Measurements from ENCODE around the gene GGA3.
A peak's percentile ranks its signal among the peaks of the same experiment; 100 is the strongest.
"Not testable (repeated sequence)": the region's sequence is repeated elsewhere in the genome, so short reads cannot be mapped to it uniquely, and the experiment has no call there.

GGA3 gene, protein sequence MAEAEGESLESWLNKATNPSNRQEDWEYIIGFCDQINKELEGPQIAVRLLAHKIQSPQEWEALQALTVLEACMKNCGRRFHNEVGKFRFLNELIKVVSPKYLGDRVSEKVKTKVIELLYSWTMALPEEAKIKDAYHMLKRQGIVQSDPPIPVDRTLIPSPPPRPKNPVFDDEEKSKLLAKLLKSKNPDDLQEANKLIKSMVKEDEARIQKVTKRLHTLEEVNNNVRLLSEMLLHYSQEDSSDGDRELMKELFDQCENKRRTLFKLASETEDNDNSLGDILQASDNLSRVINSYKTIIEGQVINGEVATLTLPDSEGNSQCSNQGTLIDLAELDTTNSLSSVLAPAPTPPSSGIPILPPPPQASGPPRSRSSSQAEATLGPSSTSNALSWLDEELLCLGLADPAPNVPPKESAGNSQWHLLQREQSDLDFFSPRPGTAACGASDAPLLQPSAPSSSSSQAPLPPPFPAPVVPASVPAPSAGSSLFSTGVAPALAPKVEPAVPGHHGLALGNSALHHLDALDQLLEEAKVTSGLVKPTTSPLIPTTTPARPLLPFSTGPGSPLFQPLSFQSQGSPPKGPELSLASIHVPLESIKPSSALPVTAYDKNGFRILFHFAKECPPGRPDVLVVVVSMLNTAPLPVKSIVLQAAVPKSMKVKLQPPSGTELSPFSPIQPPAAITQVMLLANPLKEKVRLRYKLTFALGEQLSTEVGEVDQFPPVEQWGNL

DNA sequence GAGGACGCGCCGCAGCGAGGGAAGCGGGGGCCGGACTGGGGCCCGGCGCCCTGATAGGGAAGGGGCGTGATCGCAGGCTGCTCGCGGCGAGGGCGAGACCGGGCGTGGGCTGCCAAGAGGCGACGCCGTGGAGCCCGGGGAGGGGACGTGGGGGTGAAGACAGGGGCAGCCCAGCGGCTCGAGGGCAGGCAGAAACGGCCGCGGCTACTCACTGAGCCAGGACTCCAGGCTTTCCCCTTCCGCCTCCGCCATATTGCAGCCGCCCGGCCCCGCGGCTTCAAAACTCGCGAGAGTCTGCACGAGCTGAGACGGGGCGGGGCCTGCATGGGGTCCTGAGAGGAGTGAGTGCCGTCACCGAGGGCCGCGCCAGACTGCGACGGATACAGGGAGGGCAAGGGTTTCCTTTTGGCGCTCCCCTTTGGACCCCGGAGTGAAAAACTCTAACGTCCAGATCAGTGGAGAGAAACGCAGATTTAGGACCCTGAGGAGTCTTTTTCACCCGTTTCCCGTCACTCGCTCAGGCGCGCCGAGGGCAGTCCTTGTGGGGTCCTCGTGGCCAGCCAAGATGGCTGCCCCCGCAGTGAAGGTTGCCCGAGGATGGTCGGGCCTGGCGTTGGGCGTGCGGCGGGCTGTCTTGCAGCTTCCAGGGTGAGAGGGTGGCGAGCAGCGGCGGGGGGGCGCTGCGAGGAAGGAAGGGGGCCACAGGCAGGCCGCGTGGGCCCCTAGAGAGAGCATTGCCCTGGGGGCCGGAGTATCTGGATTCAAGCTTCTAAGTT lies at the start of gene GGA3, which contains the start of gene MRPS7:
GGA3 (minus strand) TSS at position 271 of the 776 bp plus-strand sequence; CDS start at position 252, 19 bp downstream.
MRPS7 (plus strand) TSS at position 544 of the 776 bp plus-strand sequence; CDS start at position 566, 22 bp downstream.
- DNase-seq = peak; percentile 92 to 96

DNA sequence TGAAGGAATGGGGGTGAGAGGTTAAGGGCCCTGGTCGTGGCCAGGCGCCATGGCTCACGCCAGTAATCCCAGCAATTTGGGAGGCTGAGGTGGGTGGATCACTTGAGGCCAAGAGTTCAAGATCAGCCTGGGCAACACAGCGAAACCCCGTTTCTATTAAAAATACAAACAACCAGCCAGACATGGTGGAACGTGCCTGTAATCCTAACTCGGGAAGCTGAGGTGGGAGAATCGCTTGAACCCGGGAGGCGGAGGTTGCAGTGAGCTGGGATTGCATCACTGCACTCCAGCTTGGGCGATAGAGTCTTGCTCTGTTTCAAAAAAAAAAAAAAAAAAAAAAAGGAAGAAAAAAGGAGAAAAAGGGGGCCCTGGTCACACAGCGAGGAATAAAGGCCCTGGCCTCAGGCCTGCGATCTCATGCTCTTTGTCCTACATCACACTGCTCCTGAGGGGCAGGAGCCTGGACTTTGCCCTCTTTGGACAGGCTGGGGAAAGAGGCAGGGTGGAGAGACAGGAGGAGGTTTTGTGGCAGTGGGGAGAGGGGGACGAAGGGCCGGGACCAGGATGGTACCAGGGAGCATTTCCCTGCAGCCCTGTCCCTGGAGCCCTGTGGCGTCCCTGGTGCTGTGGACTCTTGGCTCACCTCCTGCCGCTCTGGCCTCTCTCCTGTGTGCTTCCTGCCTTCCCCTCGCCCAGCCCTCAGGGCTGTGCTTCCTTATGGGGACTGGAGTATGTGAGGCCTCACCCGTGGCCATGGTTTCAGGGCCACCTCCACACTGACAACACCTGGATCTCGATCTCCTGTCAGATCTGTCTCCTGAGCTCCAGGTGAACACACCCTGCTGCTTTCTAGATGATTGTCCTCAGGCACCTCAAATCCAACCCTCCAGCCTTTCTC lies 47.6 kb upstream of the GGA3 start:
- DNase-seq = no peak

DNA sequence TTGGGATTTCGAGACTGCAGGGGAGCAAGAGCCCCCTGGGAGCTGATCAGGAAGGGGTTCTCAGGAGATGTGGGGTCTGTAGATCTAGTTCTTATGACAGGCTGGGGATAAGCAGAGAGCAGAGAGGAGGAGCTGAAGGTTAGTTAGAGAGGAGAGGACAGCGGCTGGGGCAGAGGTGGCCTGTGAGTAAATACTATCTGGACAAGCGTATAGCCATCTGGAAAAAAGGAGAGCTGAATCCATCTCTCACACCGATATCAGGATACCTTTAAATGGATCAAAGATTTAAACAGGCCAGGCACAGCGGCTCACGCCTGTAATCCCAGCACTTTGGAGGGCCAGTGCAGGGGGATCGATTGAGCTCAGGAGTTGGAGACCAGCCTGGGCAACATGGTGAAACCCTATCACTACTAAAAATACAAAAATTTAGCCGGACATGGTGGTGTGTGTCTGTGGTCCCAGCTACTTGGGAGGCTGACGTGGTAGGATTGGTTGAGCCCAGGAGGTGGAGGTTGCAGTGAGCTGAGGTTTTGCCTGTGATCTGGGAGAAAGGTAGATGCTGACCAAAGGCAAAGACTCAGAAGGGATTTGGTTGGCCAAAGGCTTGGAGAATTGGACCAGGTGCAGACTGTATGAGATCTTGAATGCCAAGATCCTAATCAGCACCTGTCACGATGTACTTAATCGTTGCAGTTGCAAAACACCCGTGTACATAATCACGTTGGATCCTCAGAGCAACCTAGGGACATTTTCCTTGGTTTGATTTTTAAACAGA lies 46.7 kb upstream of the GGA3 start:
- DNase-seq = no peak

DNA sequence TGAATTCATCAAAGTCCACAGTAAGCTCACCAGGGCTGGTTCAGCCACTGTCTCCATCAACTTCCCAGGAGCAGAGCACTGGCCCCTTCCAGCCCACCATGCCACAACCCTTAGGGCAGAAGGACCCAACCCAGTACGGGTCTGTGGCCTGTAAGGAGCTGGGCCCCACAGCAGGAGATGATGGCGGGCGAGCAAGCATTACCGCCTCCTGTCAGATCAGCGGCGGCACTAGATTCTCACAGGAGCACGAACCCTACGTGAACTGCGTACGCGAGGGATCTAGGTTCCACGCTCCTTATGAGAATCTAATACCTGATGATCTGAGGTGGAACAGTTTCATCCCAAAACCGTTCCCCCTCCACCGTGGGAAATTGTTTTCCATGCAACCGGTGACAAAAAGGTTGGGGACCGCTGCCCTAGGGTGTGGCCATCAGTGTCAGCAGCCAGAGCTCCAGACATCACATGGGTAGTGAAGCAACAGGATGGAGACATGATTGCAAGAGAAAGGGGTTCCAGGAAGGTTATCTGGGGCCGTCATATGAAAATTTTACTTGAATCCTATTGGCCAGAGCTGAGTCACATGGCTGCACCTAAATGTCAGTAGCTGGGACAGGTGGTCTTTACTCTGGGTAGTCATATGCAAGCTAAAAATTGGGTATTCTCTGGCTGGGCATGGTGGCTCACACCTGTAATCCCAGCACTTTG lies 40.2 kb upstream of the GGA3 start:
- DNase-seq = no peak

DNA sequence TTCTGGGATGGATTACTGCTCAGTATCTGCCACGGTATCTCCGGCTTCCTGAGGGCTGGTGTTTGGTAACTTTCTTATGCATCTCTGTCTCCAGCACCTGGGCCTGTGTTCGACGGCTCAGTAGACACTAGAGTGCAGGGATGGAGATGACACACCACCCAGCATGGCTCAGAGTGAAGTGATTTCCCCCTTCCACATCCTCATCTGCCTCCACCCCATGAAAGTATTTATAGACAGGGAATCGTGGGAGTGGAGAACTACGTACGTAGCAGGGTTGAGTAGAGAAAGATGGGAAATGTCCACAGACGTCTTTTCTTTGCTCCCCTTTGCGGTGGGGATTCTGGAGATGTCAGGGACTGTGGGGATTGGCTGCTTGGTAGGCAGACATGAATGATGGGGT lies 39.6 kb upstream of the GGA3 start:
- DNase-seq = no peak

DNA sequence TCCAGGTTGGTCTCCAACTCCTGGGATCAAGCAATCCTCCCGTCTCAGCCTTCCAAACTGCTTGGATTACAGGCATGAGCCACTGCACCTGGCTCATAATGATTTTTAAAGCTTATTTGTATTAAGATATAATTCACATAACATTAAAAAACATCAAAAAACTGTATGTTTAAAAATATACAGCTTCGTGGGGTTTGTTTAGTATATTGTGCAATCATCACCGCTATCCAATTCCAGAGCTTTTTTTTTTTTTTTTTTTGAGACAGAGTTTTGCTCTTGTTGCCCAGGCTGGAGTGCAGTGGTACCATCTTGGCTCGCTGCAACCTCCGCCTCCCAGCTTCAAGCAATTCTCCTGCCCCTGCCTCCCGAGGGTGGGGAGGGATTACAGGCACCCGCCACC lies 38.9 kb upstream of the GGA3 start:
- DNase-seq = no peak

DNA sequence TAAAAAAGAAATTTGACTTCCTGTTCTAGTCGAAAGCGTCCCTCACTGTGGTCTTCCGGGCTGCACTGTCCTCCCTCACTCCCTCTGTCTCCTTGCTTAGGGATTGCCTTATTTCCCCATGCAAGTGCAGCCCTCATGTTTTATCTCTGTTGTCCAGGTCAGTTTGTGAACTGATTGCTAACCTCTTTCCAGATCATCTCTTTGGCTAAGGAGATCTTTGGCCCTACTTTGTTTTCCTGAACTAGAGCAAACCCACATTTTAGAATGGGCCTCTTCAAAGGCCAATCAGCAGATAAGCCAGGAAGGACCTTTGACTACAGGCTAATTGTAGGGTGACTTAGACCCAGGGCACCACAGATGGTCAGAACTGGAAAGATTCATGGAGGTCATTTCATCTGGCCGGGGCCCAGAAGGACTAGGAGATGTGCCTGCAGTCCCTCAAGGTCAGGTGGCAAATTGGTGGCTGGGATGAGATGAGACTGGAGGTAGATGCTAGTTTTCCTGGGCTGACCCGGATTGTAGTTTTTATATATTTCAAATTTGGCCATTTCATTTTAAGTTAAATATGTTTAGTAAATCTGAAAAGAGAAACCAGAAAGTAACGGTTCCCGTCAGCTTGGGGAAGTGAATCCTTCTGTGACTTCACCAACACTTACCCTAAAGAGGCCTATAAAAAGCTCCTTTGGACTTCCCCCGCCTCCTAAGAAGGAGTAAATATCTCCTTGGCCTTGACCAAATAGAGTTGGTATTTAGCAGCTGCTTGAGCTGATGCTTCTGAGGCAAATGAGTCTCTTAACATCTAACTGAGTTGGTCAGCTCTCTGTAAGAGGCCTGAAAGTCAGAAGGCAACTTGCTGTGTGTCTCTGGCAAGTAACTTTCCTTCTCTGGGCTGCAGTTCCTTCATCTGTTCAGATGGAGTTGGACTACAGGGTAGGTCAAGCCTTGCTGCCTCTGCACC lies 34.1 kb upstream of the GGA3 start:
- DNase-seq = no peak

DNA sequence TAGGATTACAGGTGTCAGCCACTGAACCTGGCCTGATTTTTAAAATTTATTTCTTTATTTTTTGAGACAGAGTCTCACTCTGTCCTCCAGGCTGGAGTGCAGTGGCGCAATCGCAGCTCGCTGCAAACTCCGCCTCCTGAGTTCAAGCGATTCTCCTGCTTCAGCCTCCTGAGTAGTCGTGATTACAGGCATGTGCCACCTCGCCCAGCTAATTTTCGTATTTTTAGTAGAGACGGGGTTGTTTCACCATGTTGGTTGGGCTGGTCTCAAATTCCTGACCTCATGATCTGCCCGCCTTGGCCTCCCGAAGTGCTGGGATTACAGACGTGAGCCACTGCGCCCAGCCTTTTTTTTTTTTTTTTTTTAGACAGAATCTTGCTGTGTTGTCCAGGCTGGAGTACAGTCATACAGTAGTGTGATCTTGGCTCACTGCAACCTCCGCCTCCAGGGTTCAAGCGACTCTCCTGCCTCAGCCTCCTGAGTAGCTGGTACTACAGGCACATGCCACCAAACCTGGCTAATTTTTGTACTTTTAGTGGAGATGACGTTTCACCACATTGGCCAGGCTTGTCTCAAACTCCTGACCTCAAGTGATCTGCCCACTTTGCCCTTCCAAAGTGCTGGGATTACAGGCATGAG lies 31.5 kb upstream of the GGA3 start:
- DNase-seq = not testable (repeated sequence)

DNA sequence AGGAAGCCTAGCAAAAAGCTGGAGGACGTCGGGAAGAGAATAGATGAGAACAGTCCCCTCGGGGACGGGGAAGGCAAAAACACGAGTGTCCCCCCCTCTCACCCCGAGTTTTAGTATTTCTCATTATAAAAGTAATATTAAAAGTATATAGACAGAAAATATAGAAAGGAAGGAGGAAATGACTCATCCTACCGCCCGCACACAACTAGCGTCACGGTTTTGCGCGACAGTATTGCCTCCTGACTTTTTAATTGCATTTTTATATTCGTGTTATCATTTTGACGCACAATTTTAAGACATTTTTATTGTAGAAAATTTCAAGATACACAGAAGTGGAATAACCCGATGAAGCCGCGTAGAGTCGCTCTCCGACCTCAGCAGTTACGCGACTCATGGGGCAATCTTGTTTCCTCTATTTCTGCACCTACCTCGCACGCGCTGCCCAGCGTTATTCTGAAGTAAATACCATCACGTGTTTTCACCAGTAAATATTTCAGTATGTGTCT lies 28.5 kb upstream of the GGA3 start:
- DNase-seq = no peak

DNA sequence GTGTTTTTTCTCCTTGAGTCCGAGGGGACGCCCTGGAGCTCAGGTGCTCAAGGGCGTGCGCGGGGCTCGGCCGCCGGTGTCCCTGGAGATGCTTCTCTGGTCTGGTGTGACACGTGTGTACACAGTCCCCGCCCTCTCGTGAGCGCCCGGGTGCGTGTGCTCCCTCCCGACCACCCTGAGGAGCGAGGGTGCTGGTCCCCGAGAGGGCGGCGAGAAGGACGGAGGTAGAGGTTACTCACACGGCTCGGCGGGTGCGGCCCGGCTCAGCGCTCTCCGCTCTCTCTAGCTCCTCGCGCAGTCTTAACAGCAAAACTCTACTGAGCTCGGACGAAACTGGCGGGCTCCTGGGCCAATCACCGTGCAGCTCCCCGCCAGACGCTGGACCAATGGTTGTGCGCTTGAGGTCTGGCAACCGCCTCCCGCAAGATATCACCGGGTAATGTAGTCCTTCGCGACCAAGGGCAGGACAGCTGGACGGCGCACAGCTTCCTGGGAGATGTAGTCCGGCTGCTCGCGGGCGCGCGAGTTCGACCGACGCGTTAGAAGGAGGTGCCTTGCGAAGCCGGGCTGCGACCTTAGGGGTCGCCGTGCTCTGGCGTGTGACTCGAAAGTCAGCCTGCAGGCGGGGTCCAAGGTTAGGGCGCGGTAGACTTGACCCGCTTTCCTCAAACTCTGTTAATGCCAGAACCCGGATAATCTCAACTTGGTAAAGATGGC lies 27.9 kb upstream of the GGA3 start, which contains the start of gene SLC25A19:
SLC25A19 (minus strand) TSS at position 319 of the 717 bp plus-strand sequence. CDS start 2,669 bp downstream, outside the sequence.
- peak; percentile 97 to 99 for DNase-seq

DNA sequence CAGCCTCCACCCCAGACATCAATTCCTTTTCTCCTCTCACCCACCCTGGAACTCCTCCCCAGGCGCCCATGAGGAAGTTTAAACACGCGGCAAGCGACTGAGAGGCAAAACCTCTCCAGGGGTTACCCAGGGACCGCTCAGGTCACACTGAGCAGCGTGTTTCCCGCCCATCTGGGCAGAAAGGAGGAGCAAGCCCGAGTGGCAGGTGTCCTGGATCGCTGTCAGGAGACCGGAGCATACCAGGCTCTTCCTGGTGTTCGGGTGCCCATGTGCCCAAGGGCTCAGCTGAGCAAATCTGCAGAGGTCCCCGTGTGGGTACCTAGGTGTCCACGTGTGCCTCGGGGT lies 27.3 kb upstream of the GGA3 start:
- DNase-seq = peak in 1 of 2 experiments; percentile 59

DNA sequence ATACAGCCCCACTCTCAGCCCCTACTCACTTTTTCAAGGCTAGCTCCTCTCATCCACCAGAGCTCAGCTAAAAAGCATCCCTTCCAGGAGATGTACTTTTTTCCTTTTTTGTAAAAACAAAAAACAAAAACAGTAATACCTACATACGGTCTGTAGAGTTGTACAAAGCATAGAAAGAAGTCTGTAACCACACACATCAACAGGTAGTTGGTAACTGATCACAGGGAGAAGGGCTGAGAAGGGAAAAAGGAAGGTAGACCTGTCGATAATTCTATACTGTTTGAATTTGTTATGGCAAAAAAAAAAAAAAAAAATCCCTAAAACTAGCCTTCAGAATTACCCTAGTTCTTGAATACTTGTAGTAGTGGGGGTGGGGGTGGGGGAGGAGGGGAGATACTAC lies 27.0 kb upstream of the GGA3 start:
- DNase-seq = no peak

DNA sequence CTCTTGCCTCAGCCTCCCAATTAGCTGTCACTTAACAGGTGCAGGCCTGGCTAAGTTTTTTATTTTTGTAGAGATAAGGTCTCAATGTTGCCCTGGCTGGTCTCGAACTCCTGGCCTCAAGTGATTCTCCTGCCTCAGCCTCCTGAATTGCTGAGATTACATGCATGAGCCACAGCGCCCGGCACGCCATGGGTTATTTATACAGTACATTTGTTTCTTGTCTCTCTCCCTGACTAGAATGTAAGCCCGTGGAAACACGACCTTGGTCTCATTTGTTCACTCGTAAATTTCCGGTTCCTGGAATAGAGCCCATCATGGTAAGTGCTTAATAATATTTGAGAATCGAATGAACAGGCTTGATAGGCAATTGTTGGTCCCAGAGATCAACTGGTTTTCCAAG lies 25.8 kb upstream of the GGA3 start:
- no peak for DNase-seq

DNA sequence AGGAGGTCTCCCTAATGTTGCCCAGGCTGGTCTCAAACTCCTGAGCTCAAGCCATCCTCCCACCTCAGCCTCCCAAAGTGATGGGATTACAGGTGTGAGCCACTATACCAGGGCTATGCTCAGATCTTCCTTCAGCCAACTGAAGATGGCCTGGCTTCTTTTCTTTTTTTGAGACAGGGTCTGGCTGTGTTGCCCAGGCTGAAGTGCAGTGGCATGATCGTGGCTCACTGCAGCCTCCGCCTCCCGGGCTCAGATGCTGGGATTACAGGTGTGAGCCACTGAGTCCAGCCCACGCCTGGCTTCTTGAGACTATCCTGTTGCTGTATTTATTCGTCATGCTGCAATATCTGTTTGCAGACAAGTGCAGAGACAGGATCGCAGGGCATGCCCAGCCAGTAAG lies 23.7 kb upstream of the GGA3 start:
- DNase-seq = no peak

DNA sequence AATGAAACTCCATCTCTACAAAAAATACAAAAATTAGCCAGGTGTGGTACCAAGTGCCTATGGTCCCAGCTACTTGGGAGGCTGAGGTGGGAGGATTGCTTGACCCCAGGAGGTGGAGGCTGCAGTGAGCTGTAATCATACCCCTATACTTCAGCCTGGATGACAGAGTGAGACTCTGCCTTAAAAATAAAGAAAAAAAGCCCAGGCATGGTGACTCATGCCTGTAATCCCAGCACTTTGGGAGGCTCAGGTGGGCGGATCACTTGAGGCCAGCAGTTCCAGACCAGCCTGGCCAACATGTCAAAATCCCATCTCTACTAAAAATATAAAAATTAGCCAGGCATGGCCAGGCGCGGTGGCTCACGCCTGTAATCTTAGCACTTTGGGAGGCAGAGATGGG lies 18.8 kb upstream of the GGA3 start:
- DNase-seq = not testable (repeated sequence)

DNA sequence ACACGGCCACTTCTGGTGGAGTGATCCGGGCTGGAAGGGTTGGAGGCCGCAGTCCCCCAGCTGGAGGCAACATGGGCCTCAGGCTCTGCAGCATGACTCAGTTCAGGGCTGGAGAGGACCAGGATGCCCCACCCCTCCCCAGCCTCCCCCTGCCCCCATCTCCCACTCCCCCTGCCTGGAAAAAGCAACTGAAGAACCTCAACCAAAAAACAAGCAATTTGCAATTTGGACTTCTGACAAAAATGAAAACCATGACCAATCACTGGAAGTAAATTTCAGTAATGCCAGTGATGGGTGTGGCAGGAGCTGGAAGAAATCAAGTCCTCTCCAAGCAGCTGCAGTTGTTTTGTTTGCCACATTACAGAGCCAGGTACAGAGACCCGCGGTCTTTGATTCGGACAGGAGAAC lies 16.3 kb upstream of the GGA3 start:
- DNase-seq = no peak

DNA sequence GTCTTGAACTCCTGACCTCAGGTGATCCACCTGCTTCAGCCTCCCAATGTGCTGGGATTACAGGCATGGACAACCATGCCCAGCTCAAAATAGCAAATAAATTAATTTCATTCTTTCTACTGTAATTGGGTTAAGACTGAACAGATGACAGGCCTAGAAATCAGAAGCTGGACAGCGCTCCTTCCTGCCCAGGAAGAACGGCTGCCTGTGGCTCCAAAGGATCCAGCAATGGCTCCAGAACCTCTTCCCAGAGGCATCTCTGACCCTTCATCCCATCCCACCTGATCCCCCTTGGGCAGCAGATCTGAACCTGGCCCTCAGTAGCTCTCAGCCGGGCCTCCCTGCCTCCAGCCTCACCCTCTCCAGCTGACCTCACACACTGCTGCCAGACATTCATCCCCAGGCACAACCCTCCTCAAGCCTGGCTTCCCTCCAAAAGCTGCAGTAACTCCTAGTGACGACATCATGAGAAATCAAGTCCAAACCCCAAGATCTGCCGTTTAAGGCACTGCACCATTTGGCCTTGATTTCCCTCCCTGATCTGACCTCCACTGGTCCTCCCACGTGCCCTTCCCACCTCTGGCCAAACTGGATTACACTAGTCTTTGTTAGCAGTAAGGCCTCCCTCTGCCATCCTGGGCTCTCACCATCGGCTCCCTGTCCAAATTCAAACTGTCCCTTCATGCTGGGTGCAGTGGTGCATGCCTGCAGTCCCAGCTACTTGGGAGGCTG lies 12.7 kb upstream of the GGA3 start:
- no peak for DNase-seq
